Effector CD4-positive, alpha-beta T cell (primary cell): ENCODE measurements around the gene C4BPA. TPM values are rescaled to one million over a fixed set of nuclear protein-coding genes. Genes with fewer than 3 reads are reported as not detected.

ENCODE experiments used
- DNase-seq: peaks from one replicate; pipeline ENCODE4 v3.0.0-alpha.2; 2020
- total RNA-seq: gene quantifications from one replicate; lab custom pipeline; 2026; lab: John Stamatoyannopoulos, UW

Gene C4BPA
- total RNA-seq: not detected

- no peak for DNase-seq
These were observed at the start of gene C4BPA for GRCh38 chr1:207103892-207104373. TSS of gene C4BPA (plus strand) at chr1:207104233. CDS start at chr1:207113026, 8,793 bp downstream.

- DNase-seq: no peak
These were observed 49.5 kb upstream of the C4BPA start for GRCh38 chr1:207054491-207054890.

GRCh38 chr1:207055386-207056001 is 48.5 kb upstream of the C4BPA start:
- no peak for DNase-seq

- DNase-seq: no peak
These were observed 47.4 kb upstream of the C4BPA start for GRCh38 chr1:207056673-207057072.

GRCh38 chr1:207058252-207058651 is 45.8 kb upstream of the C4BPA start:
- no peak for DNase-seq

- DNase-seq: no peak
These were observed 44.9 kb upstream of the C4BPA start for GRCh38 chr1:207058878-207059867.

- DNase-seq: no peak
These were observed 44.2 kb upstream of the C4BPA start for GRCh38 chr1:207059881-207060280.

GRCh38 chr1:207060596-207060995 is 43.4 kb upstream of the C4BPA start:
- DNase-seq: no peak

GRCh38 chr1:207062058-207062457 is 42.0 kb upstream of the C4BPA start:
- DNase-seq: no peak

GRCh38 chr1:207063014-207063413 is 41.0 kb upstream of the C4BPA start:
- no peak for DNase-seq

GRCh38 chr1:207064561-207064960 is 39.5 kb upstream of the C4BPA start:
- DNase-seq: no peak

GRCh38 chr1:207067185-207067584 is 36.8 kb upstream of the C4BPA start:
- DNase-seq: no peak

GRCh38 chr1:207067665-207068064 is 36.4 kb upstream of the C4BPA start:
- no peak for DNase-seq

GRCh38 chr1:207069061-207069460 is 35.0 kb upstream of the C4BPA start:
- DNase-seq: no peak

- no peak for DNase-seq
These were observed 34.1 kb upstream of the C4BPA start for GRCh38 chr1:207069858-207070506.

GRCh38 chr1:207070811-207071210 is 33.2 kb upstream of the C4BPA start:
- DNase-seq: no peak

- DNase-seq: no peak
These were observed 32.6 kb upstream of the C4BPA start for GRCh38 chr1:207071426-207071825.

- no peak for DNase-seq
These were observed 31.8 kb upstream of the C4BPA start for GRCh38 chr1:207072233-207072632.

GRCh38 chr1:207073906-207074820 is 29.9 kb upstream of the C4BPA start:
- DNase-seq: no peak

- no peak for DNase-seq
These were observed 27.7 kb upstream of the C4BPA start for GRCh38 chr1:207076181-207076955.

- no peak for DNase-seq
These were observed 27.0 kb upstream of the C4BPA start for GRCh38 chr1:207077012-207077411.
